Endodermal cell (in vitro differentiated cells): ENCODE measurements around the gene ALDH1A1. TPM values are rescaled to one million over a fixed set of nuclear protein-coding genes. Genes with fewer than 3 reads are reported as not detected.

ENCODE experiments used
- DNase-seq: peaks from one replicate; pipeline ENCODE4 v3.0.0-alpha.2; 2017
- H3K27ac ChIP-seq: 2 replicates; pipeline ENCODE4 v1.5.1; 2013; ENCODE audit warnings: mild to moderate bottlenecking, low read depth, low read length, moderate library complexity
- H3K27me3 ChIP-seq: 2 replicates; pipeline ENCODE4 v1.6.1; 2013; ENCODE audit warnings: mild to moderate bottlenecking, low read length, moderate library complexity; ENCODE audit not compliant: insufficient read depth, control insufficient read depth, poor library complexity, severe bottlenecking
- H3K36me3 ChIP-seq: 2 replicates; pipeline ENCODE4 v1.7.0; 2013; ENCODE audit warnings: mild to moderate bottlenecking, low read length, moderate library complexity; ENCODE audit not compliant: control insufficient read depth, insufficient read depth
- H3K4me1 ChIP-seq: one replicate; pipeline ENCODE4 v1.7.0; 2013; ENCODE audit warnings: low read length; ENCODE audit not compliant: control insufficient read depth, insufficient read depth
- H3K4me3 ChIP-seq: 2 replicates; pipeline ENCODE4 v1.5.1; 2013; ENCODE audit warnings: mild to moderate bottlenecking, low read length, moderate library complexity
- H3K9ac ChIP-seq: 2 replicates; pipeline ENCODE4 v1.6.1; 2013; ENCODE audit warnings: mild to moderate bottlenecking, low read length, moderate library complexity; ENCODE audit not compliant: poor library complexity, severe bottlenecking; ENCODE audit errors: extremely low read depth
- H3K9me3 ChIP-seq: 2 replicates; pipeline ENCODE4 v1.6.1; 2013; ENCODE audit warnings: mild to moderate bottlenecking, low read length, moderate library complexity; ENCODE audit not compliant: control insufficient read depth
- H3K27ac Mint-ChIP-seq: 2 replicates; pipeline ENCODE4 v1.8.0; 2020; ENCODE audit warnings: mixed read lengths
- H3K27me3 Mint-ChIP-seq: 2 replicates; pipeline ENCODE4 v1.8.0; 2021; ENCODE audit warnings: mild to moderate bottlenecking, mixed read lengths; ENCODE audit not compliant: insufficient read depth
- H3K36me3 Mint-ChIP-seq: 2 replicates; pipeline ENCODE4 v1.8.0; 2020; ENCODE audit warnings: low read depth, mixed read lengths
- H3K4me1 Mint-ChIP-seq: 2 replicates; pipeline ENCODE4 v1.8.0; 2020; ENCODE audit warnings: mixed read lengths
- H3K4me3 Mint-ChIP-seq: 2 replicates; pipeline ENCODE4 v1.8.0; 2020; ENCODE audit warnings: mild to moderate bottlenecking, moderate library complexity, mixed read lengths
- H3K9me3 Mint-ChIP-seq: 2 replicates; pipeline ENCODE4 v1.8.0; 2020; ENCODE audit warnings: mild to moderate bottlenecking, mixed read lengths
- WGBS, 2 experiments: methylation state at CpG; one replicate each; pipeline versions ENCODE4 v1.1.5 to v1.1.7; 2013; ENCODE audit warnings: missing lambda C conversion rate in 2 of 2, mixed read lengths in 1 of 2; ENCODE audit not compliant: insufficient coverage in 1 of 2, insufficient read length in 1 of 2; 5-methylcytosine and 5-hydroxymethylcytosine counted together
- total RNA-seq, 2 donors: library from RNA; stranded (reverse); fragmentation: NEBNext Ultra II Directional in 1 of 2; extraction: Animal tissue kit (Norgen Biotek cat#: 25700) in 1 of 2; gene quantifications; 2 replicates in 1 of 2; 3 replicates in 1 of 2; pipeline ENCODE4 v1.2.1, GENCODE V29; 2021
- TF ChIP-seq, protein P1 (sequence below): fragments of 200-600 bp; sonication (generic); conservative IDR thresholded peaks from 2 replicates; pipeline ENCODE4 v1.5.0; 2021; ENCODE audit warnings: antibody characterized with exemption, mild to moderate bottlenecking

ALDH1A1 gene
- total RNA-seq, 2 donors from 2014 or later, result 3.5 to 4.6 TPM

DNA sequence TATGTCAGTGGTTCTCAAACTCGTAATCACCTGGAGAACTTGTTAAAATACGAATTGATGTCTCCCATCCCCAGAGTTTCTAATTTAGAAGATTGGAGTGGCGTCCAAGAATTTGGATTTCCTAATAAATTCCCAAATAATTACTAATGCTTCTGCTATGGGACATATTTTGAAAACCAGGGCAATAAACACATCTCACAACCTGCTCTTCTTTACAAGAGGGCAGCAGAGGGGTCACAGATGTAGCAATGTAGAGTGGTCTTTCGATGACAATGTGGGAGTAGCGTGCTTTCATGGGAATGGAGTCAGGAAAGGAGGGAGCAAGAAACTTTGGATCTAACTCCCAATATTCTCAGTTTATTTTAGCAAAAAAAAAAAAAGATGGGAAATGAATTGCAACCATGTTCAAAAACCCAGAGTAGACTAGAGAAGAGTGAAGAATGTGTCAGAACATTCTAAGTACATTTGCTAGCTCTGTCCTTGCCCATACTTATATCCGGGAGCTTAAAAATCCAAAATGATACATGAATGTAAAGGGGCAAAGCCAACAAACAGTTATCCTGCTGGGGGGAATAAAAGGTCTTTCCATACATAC, 33.8 kb upstream of the ALDH1A1 start:
- no peak overlapping the region for H3K27ac Mint-ChIP-seq
- Histone ChIP-seq H3K9me3 (no peaks in the 10 kb centered on the region), H3K4me3 (no peak overlapping the region), H3K36me3 (no peaks in the 10 kb centered on the region), H3K4me1 (no peaks in the 10 kb centered on the region), H3K27me3 (no peaks in the 10 kb centered on the region), H3K27ac (no peak overlapping the region), H3K9ac (no peak overlapping the region)
- no peaks in the 10 kb centered on the region for H3K27me3 Mint-ChIP-seq
- no peaks in the 10 kb centered on the region for H3K9me3 Mint-ChIP-seq
- 93 to 100% methylated on average over 3 to 6 of the region's 6 CpGs for WGBS, 2 experiments
- H3K4me3 Mint-ChIP-seq, result no peak overlapping the region
- TF ChIP-seq, protein P1, sequence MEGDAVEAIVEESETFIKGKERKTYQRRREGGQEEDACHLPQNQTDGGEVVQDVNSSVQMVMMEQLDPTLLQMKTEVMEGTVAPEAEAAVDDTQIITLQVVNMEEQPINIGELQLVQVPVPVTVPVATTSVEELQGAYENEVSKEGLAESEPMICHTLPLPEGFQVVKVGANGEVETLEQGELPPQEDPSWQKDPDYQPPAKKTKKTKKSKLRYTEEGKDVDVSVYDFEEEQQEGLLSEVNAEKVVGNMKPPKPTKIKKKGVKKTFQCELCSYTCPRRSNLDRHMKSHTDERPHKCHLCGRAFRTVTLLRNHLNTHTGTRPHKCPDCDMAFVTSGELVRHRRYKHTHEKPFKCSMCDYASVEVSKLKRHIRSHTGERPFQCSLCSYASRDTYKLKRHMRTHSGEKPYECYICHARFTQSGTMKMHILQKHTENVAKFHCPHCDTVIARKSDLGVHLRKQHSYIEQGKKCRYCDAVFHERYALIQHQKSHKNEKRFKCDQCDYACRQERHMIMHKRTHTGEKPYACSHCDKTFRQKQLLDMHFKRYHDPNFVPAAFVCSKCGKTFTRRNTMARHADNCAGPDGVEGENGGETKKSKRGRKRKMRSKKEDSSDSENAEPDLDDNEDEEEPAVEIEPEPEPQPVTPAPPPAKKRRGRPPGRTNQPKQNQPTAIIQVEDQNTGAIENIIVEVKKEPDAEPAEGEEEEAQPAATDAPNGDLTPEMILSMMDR, result no peak
- peaks cover 20% of the 10 kb centered on the region for H3K4me1 Mint-ChIP-seq
- no peak for DNase-seq
- no peaks in the 10 kb centered on the region for H3K36me3 Mint-ChIP-seq

DNA sequence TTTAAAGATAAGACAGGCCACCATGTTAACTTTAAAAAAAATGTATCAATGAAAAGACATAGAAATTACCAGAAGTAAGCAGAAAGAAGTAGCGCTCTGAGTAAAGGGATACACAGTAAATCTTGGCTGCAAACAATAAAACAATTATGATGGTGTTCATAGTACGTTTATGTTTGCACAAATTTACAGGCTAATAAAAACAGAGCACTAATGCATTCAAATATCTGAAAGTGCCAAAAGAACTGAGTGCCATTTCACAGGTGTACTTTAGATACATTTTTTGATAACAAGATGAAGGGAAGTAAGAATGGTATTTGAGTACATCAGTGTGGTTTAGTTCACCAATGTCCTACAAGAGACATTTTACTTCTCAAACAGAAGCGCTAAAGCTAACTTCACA, 32.9 kb upstream of the ALDH1A1 start:
- no peaks in the 10 kb centered on the region for H3K36me3 Mint-ChIP-seq
- Histone ChIP-seq H3K4me1 (no peaks in the 10 kb centered on the region), H3K9me3 (no peaks in the 10 kb centered on the region), H3K36me3 (no peaks in the 10 kb centered on the region), H3K27me3 (no peaks in the 10 kb centered on the region), H3K4me3 (no peak overlapping the region), H3K9ac (no peak overlapping the region), H3K27ac (no peak overlapping the region)
- DNase-seq, result no peak
- 83 to 94% methylated on average over 1 to 3 of the region's 3 CpGs for WGBS, 2 experiments
- no peaks in the 10 kb centered on the region for H3K9me3 Mint-ChIP-seq
- no peak overlapping the region for H3K4me3 Mint-ChIP-seq
- no peak overlapping the region for H3K27ac Mint-ChIP-seq
- H3K4me1 Mint-ChIP-seq, result peaks cover 21% of the 10 kb centered on the region
- TF ChIP-seq, protein P1, result no peak
- no peaks in the 10 kb centered on the region for H3K27me3 Mint-ChIP-seq

DNA sequence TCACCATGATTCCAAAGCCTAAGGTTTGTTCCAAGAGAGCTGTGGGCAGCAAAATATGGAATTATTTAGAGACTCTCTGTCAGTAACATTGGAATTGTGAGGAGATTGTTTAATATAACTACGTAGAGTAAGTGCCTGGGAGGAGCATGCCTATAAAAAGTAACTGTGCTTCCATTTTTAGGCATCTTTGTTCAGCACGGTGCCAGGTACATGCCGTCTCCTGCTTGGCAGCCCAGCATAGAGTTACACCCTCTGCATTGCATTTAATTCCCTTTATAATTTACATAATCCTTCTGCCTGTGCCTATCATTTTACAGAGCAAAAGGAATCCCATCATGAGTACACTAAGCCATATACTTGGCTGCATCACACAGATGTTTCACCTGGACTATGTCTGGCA, 32.1 kb upstream of the ALDH1A1 start:
- Histone ChIP-seq H3K4me1 (no peaks in the 10 kb centered on the region), H3K9me3 (no peaks in the 10 kb centered on the region), H3K9ac (no peak overlapping the region), H3K4me3 (no peak overlapping the region), H3K27ac (no peak overlapping the region), H3K36me3 (no peaks in the 10 kb centered on the region), H3K27me3 (no peaks in the 10 kb centered on the region)
- DNase-seq, result no peak
- H3K27ac Mint-ChIP-seq, result no peak overlapping the region
- TF ChIP-seq, protein P1, result no peak
- no peak overlapping the region for H3K4me3 Mint-ChIP-seq
- H3K27me3 Mint-ChIP-seq, result no peaks in the 10 kb centered on the region
- WGBS, 2 experiments, result 90 to 93% methylated on average over 2 to 3 of the region's 3 CpGs
- peaks cover 27% of the 10 kb centered on the region for H3K4me1 Mint-ChIP-seq
- no peaks in the 10 kb centered on the region for H3K36me3 Mint-ChIP-seq
- no peaks in the 10 kb centered on the region for H3K9me3 Mint-ChIP-seq
